Transverse colon (tissue), 4 donors: ENCODE data around the gene SIGLECL1. TPM values are rescaled to one million over a fixed set of nuclear protein-coding genes. Genes with fewer than 3 reads are reported as not detected.

Source experiments
- DNase-seq: peaks from one replicate; pipeline ENCODE4 v3.0.0-alpha.2; 2019
- H3K27ac ChIP-seq, 4 donors: fragments of 200-600 bp; sonication (generic); 2 replicates each; pipeline ENCODE4 v1.5.1; 2016 to 2018; ENCODE audit warnings: inconsistent platforms in 4 of 4
- H3K27me3 ChIP-seq: fragments of 200-600 bp; sonication (generic); 2 replicates; pipeline ENCODE4 v1.5.1; 2017; ENCODE audit warnings: inconsistent platforms
- H3K36me3 ChIP-seq, 4 donors: fragments of 200-600 bp; sonication (generic); 2 replicates each; pipeline ENCODE4 v1.5.1; 2017 to 2019; ENCODE audit warnings: inconsistent platforms in 4 of 4
- H3K4me1 ChIP-seq, 4 donors: fragments of 200-600 bp; sonication (generic); 2 replicates each; pipeline ENCODE4 v1.5.1; 2017 to 2020; ENCODE audit warnings: inconsistent platforms in 4 of 4
- H3K4me3 ChIP-seq, 4 donors: fragments of 200-600 bp; sonication (generic); 1 replicate in 1 of 4; 2 replicates in 3 of 4; pipeline versions ENCODE4 v1.5.1 to v1.6.1; 2017 to 2019; ENCODE audit warnings: inconsistent platforms in 4 of 4
- H3K9me3 ChIP-seq, 2 donors: fragments of 200-600 bp; sonication (generic); 2 replicates each; pipeline ENCODE4 v1.5.1; 2017 to 2019; ENCODE audit warnings: inconsistent platforms in 2 of 2
- EP300 ChIP-seq: sonication (generic); formaldehyde crosslinking; IDR thresholded peaks from one replicate; pipeline ENCODE4 v1.6.1; 2017; ENCODE audit warnings: antibody characterized with exemption, low read depth
- POLR2A ChIP-seq: fragments of 450-650 bp; IDR thresholded peaks from one replicate; pipeline ENCODE4 v1.6.1; 2016; ENCODE audit warnings: antibody characterized with exemption, mild to moderate bottlenecking, moderate library complexity
- POLR2AphosphoS5 ChIP-seq, 3 donors: sonication (generic); formaldehyde crosslinking; IDR thresholded peaks; one replicate each; pipeline ENCODE4 v1.6.1; 2016; ENCODE audit warnings: antibody characterized with exemption in 3 of 3
- WGBS, 2 donors: methylation state at CpG; one replicate each; pipeline ENCODE4 v1.1.5; 2018; ENCODE audit warnings: low coverage in 1 of 2; 5-methylcytosine and 5-hydroxymethylcytosine counted together
- in situ Hi-C, 4 donors: fragments of 200-750 bp; cut with MboI; loops; one replicate each; pipeline versions ENCODE4 v1.15.0 to v1.15.1; 2017; ENCODE audit warnings: low sequenced_read_pairs in 3 of 4, low pct_ligation_motif_present in 1 of 4, low pct_unique_long_range_greater_than_20kb in 1 of 4
- intact Hi-C: fragments of 100-400 bp; cut with DNase I; formaldehyde crosslinking; loops from one replicate; pipeline ENCODE4 v1.15.1; 2023; ENCODE audit warnings: low total_unique reads
- total RNA-seq, 4 donors: library from RNA; depleted of rRNA; stranded (reverse); fragments of >200 nt; gene quantifications; one replicate each; pipeline ENCODE4 v1.1.0, GENCODE V29; 2016
- TF ChIP-seq, protein P1 (sequence below), 5 experiments: fragments of 200-600 bp in 3 of 5; fragments of 450-650 bp in 2 of 5; sonication (generic) in 3 of 5; IDR thresholded peaks; 1 replicate in 2 of 5; 2 replicates in 3 of 5; pipeline ENCODE4 v1.5.1; 2016 to 2017; ENCODE audit warnings: antibody characterized with exemption in 5 of 5, inconsistent platforms in 3 of 5, mild to moderate bottlenecking in 2 of 5, moderate library complexity in 1 of 5

Gene SIGLECL1
- total RNA-seq, 4 donors from 2014 or later, result not detected

DNA sequence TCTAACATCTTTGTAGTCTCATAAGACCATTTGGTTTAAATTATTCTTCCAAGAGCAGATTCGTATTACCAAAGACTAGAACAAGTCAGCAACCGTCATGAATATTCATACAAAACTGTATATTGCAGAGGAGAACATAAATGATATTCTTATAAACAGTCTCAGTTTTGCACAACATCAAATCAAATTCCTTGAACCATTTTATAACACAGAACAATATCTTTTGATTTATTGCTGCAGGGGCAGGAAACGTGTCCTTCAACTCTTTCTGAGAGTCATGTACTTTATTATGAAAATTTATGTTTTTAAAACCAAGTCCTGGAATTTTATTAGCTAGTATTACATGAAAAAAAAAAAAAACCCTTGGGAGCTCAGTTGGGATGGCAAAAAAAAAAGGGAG, 26.2 kb downstream of the SIGLECL1 start:
- WGBS, 2 donors, result 60 to 63% methylated on average over 3 of the region's 3 CpGs
- Histone ChIP-seq H3K4me3 (no peak overlapping the region), H3K27ac (no peak overlapping the region), H3K4me1 (no peaks in the 10 kb centered on the region), H3K27me3 (no peaks in the 10 kb centered on the region), H3K36me3 (no peaks in the 10 kb centered on the region), H3K9me3 (no peaks in the 10 kb centered on the region)
- TF ChIP-seq EP300 (no peak), POLR2A (no peak), POLR2AphosphoS5 (IDR thresholded peaks at IDR 0.05) (no peak)
- TF ChIP-seq, protein P1, sequence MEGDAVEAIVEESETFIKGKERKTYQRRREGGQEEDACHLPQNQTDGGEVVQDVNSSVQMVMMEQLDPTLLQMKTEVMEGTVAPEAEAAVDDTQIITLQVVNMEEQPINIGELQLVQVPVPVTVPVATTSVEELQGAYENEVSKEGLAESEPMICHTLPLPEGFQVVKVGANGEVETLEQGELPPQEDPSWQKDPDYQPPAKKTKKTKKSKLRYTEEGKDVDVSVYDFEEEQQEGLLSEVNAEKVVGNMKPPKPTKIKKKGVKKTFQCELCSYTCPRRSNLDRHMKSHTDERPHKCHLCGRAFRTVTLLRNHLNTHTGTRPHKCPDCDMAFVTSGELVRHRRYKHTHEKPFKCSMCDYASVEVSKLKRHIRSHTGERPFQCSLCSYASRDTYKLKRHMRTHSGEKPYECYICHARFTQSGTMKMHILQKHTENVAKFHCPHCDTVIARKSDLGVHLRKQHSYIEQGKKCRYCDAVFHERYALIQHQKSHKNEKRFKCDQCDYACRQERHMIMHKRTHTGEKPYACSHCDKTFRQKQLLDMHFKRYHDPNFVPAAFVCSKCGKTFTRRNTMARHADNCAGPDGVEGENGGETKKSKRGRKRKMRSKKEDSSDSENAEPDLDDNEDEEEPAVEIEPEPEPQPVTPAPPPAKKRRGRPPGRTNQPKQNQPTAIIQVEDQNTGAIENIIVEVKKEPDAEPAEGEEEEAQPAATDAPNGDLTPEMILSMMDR (IDR thresholded peaks at IDR 0.05), result no peak
- DNase-seq, result no peak
- in situ Hi-C loops, result no loop called here
- intact Hi-C loops, result no loop called here

DNA sequence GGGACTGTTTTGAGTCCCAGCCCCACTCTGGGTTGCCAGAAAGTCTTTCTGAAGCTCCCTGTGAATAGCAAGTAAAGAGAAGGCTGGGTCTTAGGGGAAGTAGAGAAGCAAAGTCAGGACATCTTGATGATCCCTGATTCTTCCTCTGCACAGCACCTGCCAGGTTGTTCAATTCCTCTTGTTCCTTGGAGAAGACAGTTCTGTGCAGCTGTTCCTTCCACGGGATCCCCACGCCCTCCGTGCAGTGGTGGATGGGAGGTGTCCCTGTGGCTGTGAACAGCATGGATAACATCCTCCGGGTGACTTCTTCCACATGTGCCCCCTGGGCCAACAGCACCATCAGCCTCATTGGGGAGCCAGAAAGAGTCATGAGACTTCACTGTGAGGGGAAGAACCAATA, 31.5 kb downstream of the SIGLECL1 start:
- Histone ChIP-seq H3K4me3 (no peak overlapping the region), H3K4me1 (no peaks in the 10 kb centered on the region), H3K27me3 (peaks cover 8% of the 10 kb centered on the region), H3K27ac (no peak overlapping the region), H3K36me3 (no peaks in the 10 kb centered on the region), H3K9me3 (no peaks in the 10 kb centered on the region)
- intact Hi-C loops, result no loop called here
- in situ Hi-C loops, result no loop called here
- TF ChIP-seq EP300, result no peak
- TF ChIP-seq, protein P1 (IDR thresholded peaks at IDR 0.05), result no peak
- TF ChIP-seq POLR2A, result no peak
- no peak for TF ChIP-seq POLR2AphosphoS5 (IDR thresholded peaks at IDR 0.05)
- no peak for DNase-seq
- WGBS, 2 donors, result 72% methylated on average over 4 of the region's 4 CpGs; no CpG with 5 or more reads in 1 of the 2 donors

DNA sequence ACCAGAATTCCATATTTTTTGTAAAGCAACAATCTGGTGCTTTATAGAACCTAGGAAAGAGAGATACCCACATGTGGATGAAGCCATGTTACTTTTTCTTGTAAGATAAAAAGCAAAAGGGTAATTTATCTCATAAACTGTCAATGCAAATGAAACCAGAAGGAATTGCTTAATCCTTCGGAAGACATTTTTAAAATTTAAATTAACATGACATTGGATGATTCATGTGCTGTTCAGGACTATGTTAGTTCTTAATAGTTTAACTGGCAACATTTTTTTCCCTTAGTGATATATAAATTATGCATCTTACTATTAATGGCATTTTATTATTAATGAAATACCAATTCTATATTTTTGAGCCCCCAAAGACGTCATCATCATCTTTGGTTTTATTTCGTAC, 34.8 kb downstream of the SIGLECL1 start:
- 66 to 77% methylated on average over 2 to 3 of the region's 3 CpGs for WGBS, 2 donors
- no peak for DNase-seq
- intact Hi-C loops (no loop called here), in situ Hi-C loops (no loop called here)
- Histone ChIP-seq H3K4me3 (no peak overlapping the region), H3K9me3 (no peaks in the 10 kb centered on the region), H3K4me1 (no peaks in the 10 kb centered on the region), H3K27ac (no peak overlapping the region), H3K27me3 (peaks cover 14% of the 10 kb centered on the region), H3K36me3 (no peaks in the 10 kb centered on the region)
- TF ChIP-seq POLR2A (no peak), EP300 (no peak), POLR2AphosphoS5 (IDR thresholded peaks at IDR 0.05) (no peak)
- TF ChIP-seq, protein P1 (IDR thresholded peaks at IDR 0.05), result no peak

DNA sequence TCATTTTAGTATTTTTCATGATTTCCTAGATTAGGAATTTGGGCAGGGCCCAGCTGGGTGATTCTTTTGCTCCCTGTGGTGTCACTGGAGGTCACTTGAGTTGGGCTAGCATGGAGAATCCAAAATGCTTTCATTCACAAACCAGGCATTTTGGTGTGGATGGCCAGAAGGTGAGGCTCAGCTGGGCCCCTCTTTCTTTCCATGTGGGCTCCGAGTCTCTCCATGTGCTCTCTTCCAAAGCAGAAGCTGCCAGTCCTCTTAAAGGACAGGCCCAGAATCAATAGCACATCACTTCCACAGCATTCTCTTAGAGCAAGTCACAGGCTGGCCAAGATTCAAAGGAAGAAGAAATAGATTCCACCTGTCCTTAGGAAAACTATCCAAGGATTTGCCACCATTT, 38.8 kb downstream of the SIGLECL1 start:
- intact Hi-C loops (no loop called here), in situ Hi-C loops (no loop called here)
- DNase-seq, result no peak
- H3K9me3 ChIP-seq, result no peaks in the 10 kb centered on the region
- H3K27ac ChIP-seq, result no peak overlapping the region
- WGBS, 2 donors, result 77% methylated on average over 1 of the region's 1 CpG; no CpG with 5 or more reads in 1 of the 2 donors
- no peaks in the 10 kb centered on the region for H3K4me1 ChIP-seq
- H3K27me3 ChIP-seq, result peaks cover 15% of the 10 kb centered on the region
- TF ChIP-seq POLR2AphosphoS5 (IDR thresholded peaks at IDR 0.05), result no peak
- TF ChIP-seq POLR2A, result no peak
- TF ChIP-seq, protein P1 (IDR thresholded peaks at IDR 0.05), result no peak
- TF ChIP-seq EP300, result no peak
- no peaks in the 10 kb centered on the region for H3K36me3 ChIP-seq
- H3K4me3 ChIP-seq, result no peak overlapping the region
